HPDE6-E6E7 (cell line): Measurements from ENCODE around the gene GYPC.

ENCODE experiments used
- DNase-seq: peaks from one replicate; pipeline ENCODE4 v3.0.0; 2011; ENCODE audit warnings: missing footprints; ENCODE audit errors: extremely low spot score

GYPC gene

GRCh38 chr2:126650994-126651393 is 5.0 kb upstream of the GYPC start:
- DNase-seq: no peak

- no peak for DNase-seq
Observed at GRCh38 chr2:126652323-126652891, 3.6 kb upstream of the GYPC start.

GRCh38 chr2:126653109-126653508 is 2.8 kb upstream of the GYPC start:
- DNase-seq: no peak

GRCh38 chr2:126653761-126654160 is 2.2 kb upstream of the GYPC start:
- no peak for DNase-seq

DNA sequence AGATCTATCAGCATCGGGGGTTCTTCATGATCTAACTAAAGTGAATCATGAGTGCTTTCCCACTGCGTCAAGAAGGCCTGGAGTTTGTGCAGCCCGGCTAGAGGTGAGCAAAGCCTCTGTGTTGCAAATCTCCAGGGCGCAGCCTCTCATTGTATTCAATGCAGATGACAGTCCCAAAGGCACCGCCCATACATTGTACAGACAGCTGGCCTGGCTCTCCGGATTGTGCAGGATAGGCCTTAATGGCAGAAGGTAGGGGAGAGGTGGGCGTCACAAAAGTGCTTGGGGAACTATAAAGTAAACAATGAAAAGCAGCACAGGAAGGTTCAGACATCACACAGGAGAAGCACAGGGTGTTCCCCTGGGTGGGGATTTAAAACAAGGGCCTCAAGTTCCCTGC is 907 bp upstream of the GYPC start:
- no peak for DNase-seq

GRCh38 chr2:126656431-126657147 is 631 bp downstream of the GYPC start:
- no peak for DNase-seq

DNA sequence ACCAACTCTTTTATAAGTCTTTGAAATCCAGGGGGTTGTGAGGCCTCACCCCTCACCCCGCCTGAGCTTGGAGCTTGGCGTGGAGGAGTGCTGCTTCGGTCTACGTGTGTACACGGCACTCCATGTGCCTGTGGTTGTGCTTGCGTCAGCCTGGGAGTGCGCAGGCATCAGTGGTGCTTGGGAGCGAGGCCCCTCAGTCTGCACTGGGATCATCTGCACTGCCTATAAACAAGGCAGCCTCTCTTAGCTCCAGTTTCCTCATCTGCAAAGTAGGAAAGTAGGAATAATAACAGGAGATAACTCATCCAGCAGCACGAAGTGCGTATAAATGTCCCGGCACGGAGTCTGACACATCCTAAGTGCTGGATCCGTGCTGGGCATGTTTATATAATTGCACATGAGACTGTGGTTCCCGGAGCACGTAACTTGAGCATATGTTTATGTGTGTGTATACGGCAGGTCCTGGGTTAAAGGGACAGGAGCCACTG is 1.2 kb downstream of the GYPC start:
- DNase-seq: no peak

DNA sequence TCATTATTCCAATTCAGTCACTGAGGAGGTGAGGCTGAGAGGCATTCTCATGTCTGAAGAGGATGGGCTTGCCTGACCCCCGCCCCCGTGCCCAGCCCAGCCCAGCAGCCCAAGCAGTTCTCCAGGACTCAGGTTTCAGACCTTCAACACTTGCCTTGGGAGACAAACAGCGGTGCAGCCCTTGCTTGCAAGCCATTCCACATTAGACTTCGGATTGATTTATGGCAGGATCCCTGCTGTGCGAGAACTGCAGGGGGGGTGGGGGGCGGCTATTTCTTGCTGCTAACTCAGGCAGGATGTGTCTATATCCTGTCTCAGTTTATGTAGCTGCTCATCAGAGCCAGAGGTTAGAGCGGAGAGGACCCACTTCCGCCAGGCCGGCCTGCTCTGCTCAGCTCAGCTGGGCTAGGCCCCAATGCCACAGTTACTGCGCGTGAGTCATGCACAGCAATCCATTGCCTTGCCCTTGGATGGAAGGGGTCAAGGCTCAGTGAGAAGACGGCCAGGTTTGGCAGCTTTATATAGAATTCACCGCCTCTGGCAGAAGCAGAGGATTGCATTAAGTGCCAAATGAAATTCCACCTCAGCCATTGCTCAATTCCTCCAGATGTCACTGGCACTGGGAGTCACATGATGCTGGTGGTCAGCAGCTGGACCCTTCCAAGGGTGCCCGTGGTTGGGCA is 1.8 kb downstream of the GYPC start:
- DNase-seq: no peak

DNA sequence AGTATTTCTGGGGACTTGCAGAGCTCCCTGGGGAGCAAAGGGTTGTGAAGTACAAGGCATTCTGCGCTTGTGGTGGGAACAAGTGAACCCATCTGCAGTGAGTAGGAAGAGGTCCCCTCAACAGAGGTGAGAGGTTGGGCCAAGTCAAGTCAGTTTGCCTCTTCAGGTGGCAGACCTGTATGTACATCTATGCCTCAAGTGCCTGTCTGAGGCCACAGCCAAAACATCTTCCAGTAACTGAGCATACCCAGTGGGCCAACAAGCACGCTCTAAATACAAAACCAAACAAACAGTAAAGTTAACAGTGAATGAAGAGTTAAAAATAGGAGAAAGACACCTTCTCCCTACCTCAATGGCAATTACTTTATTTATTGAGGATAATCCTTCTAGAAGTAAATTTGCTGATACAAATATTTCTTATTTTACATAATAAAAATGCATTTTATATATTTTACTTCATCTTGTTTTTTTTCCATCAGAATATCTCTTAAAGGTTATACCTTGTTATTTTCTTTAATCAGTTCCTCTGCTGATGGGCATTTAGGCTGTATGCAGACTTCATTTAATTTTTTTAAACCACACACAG is 2.5 kb downstream of the GYPC start:
- DNase-seq: no peak

DNA sequence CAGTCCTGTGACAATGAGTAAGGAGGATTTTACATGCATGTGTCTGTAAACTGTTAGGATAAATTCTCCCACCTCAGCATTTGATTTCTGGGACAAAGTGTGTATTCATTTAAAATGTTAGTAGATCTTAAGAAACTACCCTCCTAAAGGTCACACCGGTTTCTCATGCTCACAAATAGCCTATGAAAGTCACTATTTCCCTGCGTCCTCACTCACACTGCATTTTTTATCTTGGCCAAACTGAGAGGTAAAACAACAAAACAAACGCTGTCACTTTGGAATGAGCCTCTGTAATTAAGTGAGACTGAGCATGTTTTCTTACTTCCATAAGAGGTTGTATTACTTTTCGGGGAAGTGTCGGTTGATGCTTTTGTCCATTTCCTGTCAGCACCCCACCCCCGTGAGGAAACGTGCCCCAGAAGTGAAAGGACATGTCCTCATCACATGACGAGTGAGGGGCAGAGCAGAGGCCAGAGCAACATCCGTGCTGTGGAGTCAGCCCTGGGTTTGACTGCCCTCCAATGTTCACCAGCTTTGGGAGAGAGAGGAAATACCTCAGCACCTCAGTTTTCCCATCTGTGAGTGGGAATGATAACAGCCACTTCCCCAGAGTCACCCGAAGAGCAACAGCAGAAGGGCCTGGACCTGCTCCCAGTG is 3.1 kb downstream of the GYPC start:
- no peak for DNase-seq

DNA sequence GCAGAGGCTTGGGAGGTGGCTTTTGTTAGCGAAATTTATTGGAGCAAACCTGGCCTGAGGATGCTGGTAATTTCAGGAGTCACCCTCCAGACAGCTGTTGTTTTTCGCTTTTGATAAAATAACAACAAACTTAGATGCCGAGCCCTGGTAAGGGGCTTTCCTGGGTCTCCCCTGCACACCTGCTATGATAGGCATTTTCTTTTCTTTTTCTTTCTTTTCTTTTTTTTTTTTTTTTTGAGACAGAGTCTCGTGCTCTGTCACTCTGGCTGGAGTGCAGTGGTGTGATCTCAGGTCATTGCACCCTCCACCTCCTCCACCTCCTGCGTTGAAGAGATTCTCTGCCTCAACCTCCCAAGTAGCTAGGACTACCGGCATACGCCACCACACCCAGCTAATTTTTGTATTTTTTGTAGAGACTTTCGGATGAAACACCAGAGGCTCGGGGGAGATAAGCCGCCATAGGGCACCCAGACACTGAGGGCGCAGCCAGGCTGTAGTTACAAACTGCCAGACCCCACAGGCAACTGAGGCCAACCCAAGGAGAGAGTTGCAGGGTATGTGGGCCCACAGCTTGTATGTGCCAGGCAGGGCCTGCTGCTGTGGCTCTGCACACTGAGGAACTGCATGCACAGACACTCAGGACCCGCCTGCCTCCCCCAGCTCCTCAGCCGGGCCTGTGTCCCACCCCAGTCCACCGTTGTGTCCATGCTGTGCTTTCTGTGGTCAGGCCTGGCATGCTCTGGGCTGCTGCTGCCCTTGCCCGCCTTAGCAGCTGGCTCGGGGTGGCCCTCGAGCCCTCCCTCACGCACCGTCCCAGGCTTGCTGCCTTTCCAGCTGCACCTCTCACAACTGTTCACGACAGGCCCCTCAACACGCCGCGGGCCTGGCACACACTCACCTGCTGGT is 3.9 kb downstream of the GYPC start:
- no peak for DNase-seq

- DNase-seq: no peak
Observed at GRCh38 chr2:126660971-126661370, 5.0 kb downstream of the GYPC start.

DNA sequence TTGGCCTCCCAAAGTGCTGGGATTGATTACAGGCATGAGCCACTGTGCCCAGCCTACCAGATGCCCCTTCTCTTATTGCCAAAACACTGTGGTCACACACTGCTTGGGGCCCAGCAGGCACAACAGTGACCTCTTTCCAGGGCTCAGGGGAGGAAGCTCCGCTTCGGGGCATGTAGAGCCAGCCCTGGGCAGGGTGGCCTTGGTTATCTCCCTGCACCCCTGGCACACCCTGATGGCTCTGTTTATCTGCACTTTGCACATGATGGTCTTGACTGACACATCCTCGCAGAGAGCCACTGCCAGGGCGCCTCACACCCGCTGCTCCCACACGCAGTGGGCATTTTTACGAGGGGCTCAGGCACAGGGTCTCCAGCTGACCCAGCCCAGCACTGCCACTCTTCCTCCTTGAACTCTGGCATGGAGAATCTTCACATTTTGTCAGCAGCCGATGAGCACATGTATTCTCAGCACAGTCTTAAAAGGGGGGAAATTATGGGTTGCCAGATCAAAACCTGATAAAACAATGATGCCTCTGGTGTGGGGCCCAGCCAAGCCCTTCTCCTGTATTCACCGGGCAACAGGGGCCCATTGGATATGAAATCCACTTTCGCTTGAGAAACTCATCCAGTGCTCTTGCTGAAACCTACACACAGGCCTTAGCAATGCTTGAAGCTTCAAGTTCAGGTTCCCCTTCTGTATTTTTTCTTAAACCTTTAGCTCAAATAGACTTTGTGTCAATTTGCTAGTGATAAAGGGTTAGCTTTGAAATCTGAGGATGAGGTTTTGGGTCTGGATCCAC is 5.9 kb downstream of the GYPC start:
- DNase-seq: no peak

DNA sequence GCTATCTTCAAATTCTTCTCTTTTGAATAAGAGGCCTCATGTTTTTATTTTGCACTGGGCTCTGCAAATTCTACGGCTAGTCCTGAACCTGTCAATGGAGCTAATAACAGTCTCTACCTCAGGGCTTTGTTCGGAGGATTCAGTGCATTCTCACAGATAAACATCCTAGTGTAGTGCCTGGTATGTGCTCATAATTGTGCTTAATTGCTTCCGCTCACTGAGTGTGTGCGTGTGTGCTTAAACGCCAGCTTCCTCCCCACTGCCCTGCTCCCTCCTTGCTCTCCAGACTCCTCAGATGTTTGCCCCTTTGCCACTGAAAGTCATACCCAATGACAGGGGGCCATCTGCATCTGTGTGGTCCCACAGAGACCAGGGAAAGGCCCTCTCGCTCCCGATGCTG is 6.7 kb downstream of the GYPC start:
- no peak for DNase-seq

DNA sequence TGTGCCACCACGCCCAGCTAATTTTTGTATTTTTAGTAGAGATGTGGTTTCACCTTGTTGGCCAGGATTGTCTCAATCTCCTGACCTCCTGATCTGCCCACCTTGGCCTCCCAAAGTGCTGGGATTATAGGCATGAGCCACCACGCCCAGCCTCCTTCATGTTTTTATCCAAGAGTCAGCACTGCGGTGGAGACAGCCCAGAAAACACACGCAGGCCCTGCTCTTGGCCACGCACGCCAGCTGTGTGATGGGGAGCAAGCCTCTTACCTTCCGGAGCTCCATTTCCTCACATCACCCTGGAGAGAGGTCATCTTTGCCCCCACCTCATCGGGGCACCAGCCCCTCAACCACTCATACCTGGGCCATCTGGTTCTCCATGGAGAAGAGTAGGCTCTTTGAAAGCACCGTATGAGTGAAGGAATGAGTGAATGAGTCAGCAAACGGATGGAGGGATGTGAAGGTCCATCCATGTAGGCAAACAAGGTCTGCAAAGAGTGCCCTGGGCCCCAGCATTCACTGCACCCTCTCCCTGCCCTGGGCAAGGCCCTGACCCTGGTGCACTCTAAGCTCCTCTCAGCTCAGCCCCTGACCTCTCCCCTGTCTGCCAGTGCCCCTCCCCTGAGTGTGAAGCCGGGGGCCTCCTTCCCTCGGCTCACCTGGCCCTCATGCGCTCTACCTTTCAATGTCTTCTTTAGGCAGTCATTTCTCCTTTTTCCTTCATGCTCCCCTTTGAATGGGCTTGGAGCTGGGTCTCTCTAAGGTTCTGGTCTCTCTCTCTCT is 7.4 kb downstream of the GYPC start:
- no peak for DNase-seq

- DNase-seq: no peak
Observed at GRCh38 chr2:126664234-126664633, 8.3 kb downstream of the GYPC start.

DNA sequence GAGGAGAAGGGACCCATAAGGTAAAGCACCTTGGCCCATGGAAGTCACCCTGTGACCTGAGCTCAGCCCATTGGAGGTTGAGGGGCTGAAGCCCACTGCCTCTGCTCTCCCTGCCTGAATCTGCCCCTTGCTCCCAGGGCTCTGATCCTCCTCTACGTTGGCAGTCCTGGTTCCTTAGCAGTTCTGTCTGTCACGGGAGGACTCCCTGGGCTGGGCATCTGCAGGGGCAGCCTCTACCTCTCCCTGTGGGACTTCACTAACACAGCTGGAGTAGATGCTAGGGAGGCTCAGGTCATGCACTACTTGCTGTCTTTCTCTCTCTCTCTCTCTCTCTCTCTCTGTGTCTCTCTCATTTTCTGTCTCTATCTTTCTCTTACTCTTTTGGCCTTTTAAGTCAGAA is 8.7 kb downstream of the GYPC start:
- DNase-seq: no peak

DNA sequence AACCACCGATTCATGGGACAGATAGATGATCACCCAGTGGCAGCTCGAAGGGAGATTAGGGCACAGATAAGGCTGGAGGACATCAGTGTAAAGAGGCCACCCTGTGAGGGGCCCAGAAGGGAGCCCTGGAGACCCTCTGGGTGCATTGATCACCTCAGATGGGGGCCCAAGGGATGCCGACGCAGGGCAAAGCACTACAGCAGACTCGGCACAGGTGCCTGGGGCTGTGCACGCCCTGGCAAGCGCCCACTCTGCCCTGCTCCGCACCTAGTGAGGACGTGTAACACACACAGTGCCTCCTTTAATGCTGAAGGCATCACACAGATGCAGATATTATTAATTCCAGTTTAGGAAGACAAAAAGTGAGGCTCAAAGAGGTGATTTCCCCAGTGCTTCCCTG is 9.5 kb downstream of the GYPC start:
- no peak for DNase-seq

GRCh38 chr2:126668254-126668653 is 12.3 kb downstream of the GYPC start:
- DNase-seq: no peak

DNA sequence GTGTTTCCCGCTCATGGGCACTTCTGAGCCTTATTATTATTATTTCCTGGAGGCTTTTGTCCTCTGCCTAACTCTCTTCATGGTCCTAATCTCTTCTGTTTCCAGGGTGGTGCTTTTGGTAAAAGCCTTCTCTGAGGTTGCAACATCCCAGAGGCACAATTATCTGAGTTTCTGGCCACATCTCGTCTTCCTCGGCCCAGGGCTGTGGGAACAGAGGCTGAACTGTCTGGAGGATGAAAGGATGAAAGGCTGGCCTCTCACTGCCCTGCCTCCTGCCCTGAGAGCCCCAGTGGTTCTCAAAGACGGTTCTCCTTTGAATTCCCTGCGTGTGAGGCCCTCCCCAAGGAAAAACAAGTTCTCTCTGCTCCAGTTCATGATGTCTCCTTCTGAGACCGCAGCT is 13.8 kb downstream of the GYPC start:
- no peak for DNase-seq
